Measurements from ENCODE around the gene HOXA7. TPM values are rescaled to one million over a fixed set of nuclear protein-coding genes. Genes with fewer than 3 reads are reported as not detected.
A peak's percentile ranks its signal among the peaks of the same experiment; 100 is the strongest.

The HOXA7 gene
- total RNA-seq, 1 donor from 2014 or later: not detected

GRCh38 chr7:27148031-27148755, 8.3 kb downstream of the HOXA7 start:
- no peaks in the 10 kb centered on the region for H3K36me3 Mint-ChIP-seq (ENCODE audit: low read depth)
- no peak for ATAC-seq (ENCODE audit: low read depth)
- no peak for TF ChIP-seq CTCF (IDR thresholded peaks at IDR 0.05)
- peak overlapping the region; percentile 68 for H3K4me3 Mint-ChIP-seq
- ChIA-PET POLR2A (no interaction called here), CTCF (interaction anchor here (4.5 kb wide), 1 partner anchor 293 kb away, joined by 32 read pairs; no protein-coding TSS in a partner anchor)
- H3K4me1 Mint-ChIP-seq: peaks cover 35% of the 10 kb centered on the region
- DNase-seq: no peak
- no peaks in the 10 kb centered on the region for H3K9me3 Mint-ChIP-seq
- H3K27ac Mint-ChIP-seq: no peak overlapping the region
- peaks cover 59% of the 10 kb centered on the region for H3K27me3 Mint-ChIP-seq
- intact Hi-C loops (cut with micrococcal nuclease): no loop called here

- ChIA-PET POLR2A (no interaction called here), CTCF (interaction anchor here (4.5 kb wide), 1 partner anchor 292 kb away, joined by 32 read pairs; no protein-coding TSS in a partner anchor)
- TF ChIP-seq CTCF (IDR thresholded peaks at IDR 0.05): no peak
- DNase-seq (no peak), ATAC-seq (ENCODE audit: low read depth) (no peak)
- H3K9me3 Mint-ChIP-seq: no peaks in the 10 kb centered on the region
- no peak within 1 kb of the TSS for H3K27ac Mint-ChIP-seq
- peak within 1 kb of the TSS; percentile 68 for H3K4me3 Mint-ChIP-seq
- peaks cover 59% of the 10 kb centered on the region for H3K27me3 Mint-ChIP-seq
- H3K4me1 Mint-ChIP-seq: peaks cover 37% of the 10 kb centered on the region
- no peaks in the 10 kb centered on the region for H3K36me3 Mint-ChIP-seq (ENCODE audit: low read depth)
- intact Hi-C loops (cut with micrococcal nuclease): no loop called here
Observed at GRCh38 chr7:27147199-27148030, 9.1 kb downstream of the HOXA7 start, which contains the start of gene HOXA6. TSS of gene HOXA6 (minus strand) at chr7:27147774. CDS start at chr7:27147749, 25 bp downstream.

GRCh38 chr7:27146491-27147198, 9.8 kb downstream of the HOXA7 start:
- DNase-seq (no peak), ATAC-seq (ENCODE audit: low read depth) (no peak)
- H3K4me1 Mint-ChIP-seq: peaks cover 32% of the 10 kb centered on the region
- peaks cover 57% of the 10 kb centered on the region for H3K27me3 Mint-ChIP-seq
- CTCF ChIA-PET: no interaction called here
- H3K27ac Mint-ChIP-seq: no peak overlapping the region
- H3K4me3 Mint-ChIP-seq: peak overlapping the region; percentile 52
- intact Hi-C loops (cut with micrococcal nuclease): no loop called here
- TF ChIP-seq CTCF (IDR thresholded peaks at IDR 0.05): no peak
- no peaks in the 10 kb centered on the region for H3K36me3 Mint-ChIP-seq (ENCODE audit: low read depth)
- POLR2A ChIA-PET: no interaction called here
- no peaks in the 10 kb centered on the region for H3K9me3 Mint-ChIP-seq

GRCh38 chr7:27145914-27146412, 10.5 kb downstream of the HOXA7 start:
- POLR2A ChIA-PET: no interaction called here

More at GRCh38 chr7:27145914-27146412, 10.5 kb downstream of the HOXA7 start:
- TF ChIP-seq CTCF (IDR thresholded peaks at IDR 0.05): no peak
- Mint-ChIP-seq H3K27me3 (peaks cover 50% of the 10 kb centered on the region), H3K27ac (no peak overlapping the region), H3K4me3 (no peak overlapping the region), H3K36me3 (ENCODE audit: low read depth) (no peaks in the 10 kb centered on the region), H3K4me1 (peaks cover 25% of the 10 kb centered on the region), H3K9me3 (no peaks in the 10 kb centered on the region)
- CTCF ChIA-PET: no interaction called here
- intact Hi-C loops (cut with micrococcal nuclease): no loop called here
- DNase-seq (no peak), ATAC-seq (ENCODE audit: low read depth) (no peak)
